ENCODE results near the gene NFKBIE.

DNA sequence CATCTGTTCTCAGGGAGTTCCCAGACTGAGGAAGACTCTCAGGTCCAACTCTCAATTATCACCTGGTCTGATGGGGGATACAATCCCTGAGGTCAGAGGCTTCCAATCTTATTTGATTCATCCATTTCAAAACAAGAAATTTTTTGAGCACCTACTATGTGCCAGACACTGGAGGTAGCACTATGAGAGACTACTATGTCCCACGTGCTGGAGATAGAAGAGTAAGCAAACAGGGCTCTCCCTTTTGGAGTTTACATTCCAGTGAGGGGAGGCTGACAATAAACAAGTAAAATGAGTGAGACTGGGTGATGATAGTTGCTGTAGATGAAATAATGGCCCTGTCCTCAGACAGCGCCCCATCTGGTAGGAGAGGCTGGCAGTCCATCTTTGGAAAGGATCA lies 21.4 kb upstream of the NFKBIE start:
- TF ChIP-seq, protein P1, sequence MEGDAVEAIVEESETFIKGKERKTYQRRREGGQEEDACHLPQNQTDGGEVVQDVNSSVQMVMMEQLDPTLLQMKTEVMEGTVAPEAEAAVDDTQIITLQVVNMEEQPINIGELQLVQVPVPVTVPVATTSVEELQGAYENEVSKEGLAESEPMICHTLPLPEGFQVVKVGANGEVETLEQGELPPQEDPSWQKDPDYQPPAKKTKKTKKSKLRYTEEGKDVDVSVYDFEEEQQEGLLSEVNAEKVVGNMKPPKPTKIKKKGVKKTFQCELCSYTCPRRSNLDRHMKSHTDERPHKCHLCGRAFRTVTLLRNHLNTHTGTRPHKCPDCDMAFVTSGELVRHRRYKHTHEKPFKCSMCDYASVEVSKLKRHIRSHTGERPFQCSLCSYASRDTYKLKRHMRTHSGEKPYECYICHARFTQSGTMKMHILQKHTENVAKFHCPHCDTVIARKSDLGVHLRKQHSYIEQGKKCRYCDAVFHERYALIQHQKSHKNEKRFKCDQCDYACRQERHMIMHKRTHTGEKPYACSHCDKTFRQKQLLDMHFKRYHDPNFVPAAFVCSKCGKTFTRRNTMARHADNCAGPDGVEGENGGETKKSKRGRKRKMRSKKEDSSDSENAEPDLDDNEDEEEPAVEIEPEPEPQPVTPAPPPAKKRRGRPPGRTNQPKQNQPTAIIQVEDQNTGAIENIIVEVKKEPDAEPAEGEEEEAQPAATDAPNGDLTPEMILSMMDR (IDR thresholded peaks at IDR 0.05): no peak
- no peak for TF ChIP-seq POLR2AphosphoS5 (IDR thresholded peaks at IDR 0.05; ENCODE audit: insufficient read depth in 1 of 2, low read depth in 1 of 2)
